Fibroblast of villous mesenchyme (primary cell): Measurements from ENCODE around the gene PIM2. TPM values are rescaled to one million over a fixed set of nuclear protein-coding genes. Genes with fewer than 3 reads are reported as not detected.
A peak's percentile ranks its signal among the peaks of the same experiment; 100 is the strongest.
"Not testable (repeated sequence)": the region's sequence is repeated elsewhere in the genome, so short reads cannot be mapped to it uniquely, and the experiment has no call there.

Experiments used
- DNase-seq: peaks from one replicate; pipeline ENCODE4 v3.0.0-alpha.2; 2010; ENCODE audit warnings: low read depth
- H3K4me3 ChIP-seq: 2 replicates; pipeline ENCODE4 v1.5.1; 2011; ENCODE audit warnings: low read depth, mild to moderate bottlenecking, low read length
- total RNA-seq: library from RNA; depleted of rRNA; stranded (reverse); fragments of >200 nt; gene quantifications from 2 replicates; pipeline ENCODE4 v1.2.3, GENCODE V29; 2012
- TF ChIP-seq, protein P1 (sequence below): IDR thresholded peaks from 2 replicates; pipeline ENCODE4 v1.5.1; 2012; ENCODE audit warnings: low read depth, mild to moderate bottlenecking, low read length; ENCODE audit not compliant: insufficient read depth

PIM2 gene
- total RNA-seq, 1 donor = 12.5 TPM

DNA sequence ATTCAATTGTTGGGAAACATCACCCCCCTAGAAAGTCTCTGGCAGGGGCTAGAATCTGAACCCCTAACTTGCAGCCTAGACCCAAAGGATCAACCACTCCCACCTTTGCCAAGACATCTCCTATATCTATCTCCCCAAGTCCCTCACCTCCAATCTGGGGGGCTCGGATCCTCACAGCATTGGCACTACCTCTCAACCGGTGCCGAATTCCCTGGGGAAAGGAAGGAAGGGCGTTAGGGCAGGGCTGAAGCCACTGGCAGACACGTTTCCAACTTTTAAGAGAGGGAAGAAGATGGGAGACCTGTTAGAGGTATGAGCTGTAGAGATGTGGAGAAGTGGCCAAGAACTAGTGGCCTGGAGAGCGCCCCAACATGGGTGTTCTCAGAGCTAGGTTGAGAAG, 23.9 kb downstream of the PIM2 start:
- TF ChIP-seq, protein P1, sequence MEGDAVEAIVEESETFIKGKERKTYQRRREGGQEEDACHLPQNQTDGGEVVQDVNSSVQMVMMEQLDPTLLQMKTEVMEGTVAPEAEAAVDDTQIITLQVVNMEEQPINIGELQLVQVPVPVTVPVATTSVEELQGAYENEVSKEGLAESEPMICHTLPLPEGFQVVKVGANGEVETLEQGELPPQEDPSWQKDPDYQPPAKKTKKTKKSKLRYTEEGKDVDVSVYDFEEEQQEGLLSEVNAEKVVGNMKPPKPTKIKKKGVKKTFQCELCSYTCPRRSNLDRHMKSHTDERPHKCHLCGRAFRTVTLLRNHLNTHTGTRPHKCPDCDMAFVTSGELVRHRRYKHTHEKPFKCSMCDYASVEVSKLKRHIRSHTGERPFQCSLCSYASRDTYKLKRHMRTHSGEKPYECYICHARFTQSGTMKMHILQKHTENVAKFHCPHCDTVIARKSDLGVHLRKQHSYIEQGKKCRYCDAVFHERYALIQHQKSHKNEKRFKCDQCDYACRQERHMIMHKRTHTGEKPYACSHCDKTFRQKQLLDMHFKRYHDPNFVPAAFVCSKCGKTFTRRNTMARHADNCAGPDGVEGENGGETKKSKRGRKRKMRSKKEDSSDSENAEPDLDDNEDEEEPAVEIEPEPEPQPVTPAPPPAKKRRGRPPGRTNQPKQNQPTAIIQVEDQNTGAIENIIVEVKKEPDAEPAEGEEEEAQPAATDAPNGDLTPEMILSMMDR = no peak
- no peak for DNase-seq
- no peak overlapping the region for H3K4me3 ChIP-seq

DNA sequence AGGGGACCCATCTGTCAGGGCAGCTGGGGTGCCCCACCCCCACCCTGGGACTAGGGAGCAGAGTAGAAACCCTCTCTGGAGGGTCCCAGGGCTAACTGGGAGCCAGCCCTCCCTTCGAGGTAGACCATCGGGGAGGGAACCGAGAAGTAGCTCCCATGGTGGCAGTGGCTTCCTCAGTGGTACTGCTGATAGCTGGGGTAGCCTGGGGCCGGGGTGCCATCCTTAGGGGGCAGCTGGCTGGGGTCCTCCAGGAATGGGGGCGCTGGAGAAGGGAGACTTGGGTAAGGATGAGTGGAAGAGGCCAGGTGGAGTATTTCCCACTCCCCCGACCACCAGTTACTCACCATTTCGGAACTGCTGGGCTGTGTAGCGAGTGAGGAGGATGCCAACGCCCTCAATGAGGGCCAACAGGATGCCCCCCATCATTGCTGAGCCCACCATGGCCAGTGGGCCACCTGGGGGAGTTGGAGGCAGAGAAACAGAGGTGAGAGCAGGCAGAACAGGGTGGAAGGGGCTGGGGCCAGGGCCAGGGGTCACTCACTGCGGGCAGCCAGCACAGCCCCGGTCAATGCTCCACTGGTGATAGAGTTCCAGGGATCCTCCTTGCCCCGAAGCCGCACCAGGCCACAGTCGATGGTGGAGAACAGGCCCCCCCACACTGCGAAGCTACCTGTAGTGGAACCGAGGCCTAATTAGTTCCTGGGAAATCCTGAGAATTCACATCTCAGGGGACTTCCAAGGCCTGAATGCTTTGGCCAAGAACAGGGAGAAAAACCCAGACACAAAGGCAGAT, 25.1 kb downstream of the PIM2 start:
- no peak overlapping the region for H3K4me3 ChIP-seq
- DNase-seq = no peak

DNA sequence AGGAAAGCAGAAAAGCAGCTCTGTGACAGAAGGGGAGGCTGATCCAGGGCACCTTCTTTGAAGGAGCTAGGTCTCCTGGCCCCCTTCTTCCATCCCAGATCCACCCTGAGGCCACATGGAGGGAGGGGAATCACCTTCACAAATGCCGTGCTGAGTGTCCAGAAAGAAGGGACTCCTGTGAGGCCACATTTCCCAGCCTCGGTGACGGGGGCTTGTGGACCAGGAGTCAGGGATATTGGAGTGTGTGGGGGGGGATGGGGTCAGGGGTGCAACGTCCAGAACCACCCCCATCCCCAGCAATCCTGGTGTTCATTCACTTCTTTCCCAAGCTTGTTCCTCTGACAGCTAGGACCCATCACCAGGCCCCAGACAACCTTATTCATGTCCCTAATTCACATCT, 25.9 kb downstream of the PIM2 start:
- TF ChIP-seq, protein P1 = no peak

More for the DNA sequence above, 25.1 kb downstream of the PIM2 start:
- TF ChIP-seq, protein P1 = no peak

DNA sequence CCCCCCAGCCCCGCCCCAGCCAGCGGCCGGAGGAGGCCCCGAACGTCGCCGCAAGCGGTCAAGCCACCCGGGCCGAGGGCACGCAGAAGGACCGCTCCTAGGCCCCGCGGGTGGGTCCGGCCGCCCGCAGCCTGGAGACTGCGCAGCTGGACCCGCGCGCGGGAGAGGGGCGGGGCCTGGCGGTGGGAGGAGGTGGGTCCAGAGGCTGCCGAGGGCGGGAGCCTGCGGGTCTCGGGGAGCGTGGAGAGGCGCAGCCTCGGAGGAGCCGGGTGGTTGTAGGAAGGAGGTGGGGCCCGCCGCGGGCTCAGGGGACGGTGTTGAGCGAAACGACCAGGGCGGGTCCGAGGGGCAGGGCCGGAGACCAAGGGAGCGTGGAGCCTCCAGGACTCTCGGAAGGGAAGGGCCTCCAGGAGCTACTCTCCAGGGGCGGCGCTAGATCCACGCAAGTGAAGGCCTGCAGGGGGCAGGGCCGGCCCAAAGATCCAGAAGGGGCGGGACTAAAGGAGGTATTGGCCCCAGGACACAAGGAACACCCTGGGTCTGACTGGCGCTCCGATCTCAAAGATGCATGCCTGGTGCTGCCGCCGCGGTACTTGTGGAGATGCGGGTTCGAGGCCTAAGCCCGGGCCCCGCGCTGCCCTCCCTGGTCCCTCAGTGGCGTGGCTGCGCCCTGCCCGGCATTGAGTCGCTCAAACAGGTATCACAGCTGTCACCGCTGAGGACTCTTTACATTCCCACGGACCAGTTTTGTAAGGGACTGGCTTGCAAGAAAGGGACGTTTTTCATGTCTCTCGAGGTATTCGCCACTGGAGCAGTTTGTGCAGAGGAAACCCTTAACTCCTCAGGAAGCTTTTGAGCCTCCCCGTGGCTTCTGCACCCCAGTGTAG, 27.2 kb downstream of the PIM2 start:
- peak overlapping the region; percentile 60 for H3K4me3 ChIP-seq
- DNase-seq = peak; percentile 89
- TF ChIP-seq, protein P1 = peak; percentile 55

More for the DNA sequence above, 25.9 kb downstream of the PIM2 start:
- H3K4me3 ChIP-seq = no peak overlapping the region
- no peak for DNase-seq

DNA sequence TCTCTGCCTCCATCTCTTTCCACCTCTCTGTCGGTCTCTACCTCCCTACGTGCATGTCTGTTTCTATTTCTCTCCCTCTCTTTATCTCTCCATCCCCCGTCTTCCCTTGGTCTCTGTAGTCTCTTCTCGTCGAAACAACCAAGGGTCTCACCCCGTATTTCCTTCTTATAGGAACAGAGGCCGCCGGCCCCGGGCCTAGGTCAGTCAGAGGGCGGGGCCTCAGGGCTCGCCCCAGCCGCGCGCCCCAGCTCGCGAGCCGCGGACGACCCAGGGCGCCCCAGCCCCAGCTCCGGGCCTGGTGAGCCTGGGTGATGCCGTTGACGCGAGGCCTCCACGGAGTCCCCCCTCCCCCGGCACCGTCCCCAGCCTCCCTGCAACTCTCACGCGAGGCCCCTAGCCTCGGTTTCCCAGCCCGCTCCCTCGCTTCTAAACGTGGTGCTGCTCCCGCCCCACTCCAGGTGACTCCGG, 27.9 kb downstream of the PIM2 start:
- no peak for DNase-seq
- TF ChIP-seq, protein P1 = no peak
- H3K4me3 ChIP-seq = peak overlapping the region; percentile 60

DNA sequence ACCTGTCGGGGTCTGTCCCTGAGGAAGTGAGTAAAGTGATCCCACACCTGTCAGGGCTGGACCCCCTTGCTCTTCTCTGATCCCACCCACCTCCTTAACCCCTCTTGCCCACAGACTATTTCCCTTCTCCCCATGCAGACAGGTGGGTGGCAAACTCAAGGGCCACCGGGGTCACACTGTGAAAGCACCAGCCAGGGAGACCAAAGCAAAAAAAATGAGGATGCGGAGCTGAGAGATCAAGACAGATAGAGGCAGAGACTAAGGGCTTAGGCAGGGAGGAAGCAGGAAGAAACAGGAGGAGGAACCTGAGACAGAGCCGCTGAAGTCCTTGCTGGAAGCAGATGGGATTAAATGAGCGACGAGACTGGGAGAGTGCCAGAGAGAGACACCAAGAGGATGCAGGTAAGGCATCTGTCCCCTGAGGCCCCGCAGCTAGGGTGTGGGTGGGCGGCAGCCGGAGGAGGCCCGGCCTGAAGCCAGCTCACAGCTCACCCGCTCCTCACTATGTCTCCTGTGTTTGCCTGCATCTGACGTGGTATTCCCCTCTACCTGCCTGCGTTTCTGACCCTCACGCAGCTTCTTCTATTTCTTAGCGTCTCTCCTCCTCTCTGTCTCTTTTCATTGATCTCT, 28.4 kb downstream of the PIM2 start:
- no peak for DNase-seq
- TF ChIP-seq, protein P1 = no peak
- H3K4me3 ChIP-seq = peak overlapping the region; percentile 60

DNA sequence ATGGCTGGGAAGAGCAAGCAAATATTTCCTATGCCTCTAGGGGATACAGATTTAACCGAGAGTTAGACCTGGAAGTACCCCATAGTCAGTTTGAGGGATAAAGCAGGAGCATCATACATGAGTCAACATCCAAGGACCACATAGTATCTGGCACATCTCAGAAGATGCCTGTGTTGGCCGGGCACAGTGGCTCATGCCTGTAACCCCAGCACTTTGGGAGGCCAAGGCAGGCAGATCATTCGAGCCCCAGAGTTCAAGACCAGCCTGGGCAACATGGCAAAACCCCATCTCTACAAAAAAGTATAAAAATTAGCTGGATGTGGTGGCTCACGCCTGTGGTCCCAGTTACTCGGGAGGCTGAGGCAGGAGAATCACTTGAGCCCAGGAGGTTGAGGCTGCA, 32.2 kb downstream of the PIM2 start:
- H3K4me3 ChIP-seq, DNase-seq: not testable (repeated sequence)
